Endothelial cell of umbilical vein (primary cell): ENCODE data around the gene RAB37. TPM values are rescaled to one million over a fixed set of nuclear protein-coding genes. Genes with fewer than 3 reads are reported as not detected.

Experiments used
- BruUV-seq: library from RNA; stranded (reverse); fragments of 400-500 nt; replicated peaks from 2 replicates; lab custom pipeline; 2021; lab: Mats Ljungman, UMichigan
- CTCF ChIA-PET: fragments of 300-600, 350-600 bp; sonication (Branson Sonifier 250); formaldehyde crosslinking; loops from one replicate; lab custom pipeline; 2021; ENCODE audit warnings: antibody characterized with exemption, inconsistent platforms; lab: Charles Lee
- POLR2A ChIA-PET: fragments of 300-600, 350-600 bp; sonication (Branson Sonifier 250); formaldehyde crosslinking; loops from one replicate; lab custom pipeline; 2021; ENCODE audit warnings: antibody characterized with exemption, inconsistent platforms; lab: Charles Lee
- DNase-seq: peaks from one replicate; pipeline ENCODE4 v3.0.0-alpha.2; 2011; ENCODE audit warnings: low read depth, low spot score
- FAIRE-seq: peaks from 2 replicates; lab custom pipeline; 2011; peaks lifted over from hg19 to GRCh38; lab: Jason Lieb, UNC
- H2AFZ ChIP-seq: 2 replicates; pipeline ENCODE4 v1.6.0; 2012; ENCODE audit warnings: low read depth, low read length, control low read depth, inconsistent platforms
- H3K27ac ChIP-seq: 2 replicates; pipeline ENCODE4 v1.5.1; 2011; ENCODE audit warnings: low read depth, mild to moderate bottlenecking, control low read depth, low read length, moderate library complexity; ENCODE audit not compliant: insufficient read depth
- H3K27me3 ChIP-seq, 2 experiments: 2 replicates each; pipeline versions ENCODE4 v1.6.0 to v1.6.1; 2011; ENCODE audit warnings: low read length in 2 of 2, mixed read lengths in 1 of 2; ENCODE audit not compliant: control insufficient read depth in 2 of 2, insufficient read depth in 2 of 2
- H3K36me3 ChIP-seq, 2 experiments: 2 replicates in 1 of 2; 3 replicates in 1 of 2; pipeline ENCODE4 v1.5.1; 2011; ENCODE audit warnings: low read length in 2 of 2, mild to moderate bottlenecking in 1 of 2, moderate library complexity in 1 of 2; ENCODE audit not compliant: control insufficient read depth in 2 of 2, insufficient read depth in 2 of 2; ENCODE audit errors: extremely low read depth in 1 of 2
- H3K4me1 ChIP-seq: 3 replicates; pipeline ENCODE4 v1.5.1; 2011; ENCODE audit warnings: mild to moderate bottlenecking, low read length; ENCODE audit not compliant: control insufficient read depth, insufficient read depth; ENCODE audit errors: extremely low read depth
- H3K4me2 ChIP-seq: 2 replicates; pipeline ENCODE4 v1.6.1; 2011; ENCODE audit warnings: low read length, control low read depth, mixed read lengths; ENCODE audit not compliant: insufficient read depth
- H3K4me3 ChIP-seq, 3 experiments: fragments of 200-600 bp in 1 of 3; sonication (generic), shearing (Covaris generic) in 1 of 3; replicated peaks in 1 of 3; 2 replicates each; pipeline ENCODE4 v1.5.1; 2011 to 2016; ENCODE audit warnings: control low read depth in 3 of 3, low read length in 3 of 3, mild to moderate bottlenecking in 2 of 3, inconsistent platforms in 1 of 3, low read depth in 1 of 3, moderate library complexity in 1 of 3; ENCODE audit not compliant: insufficient read depth in 1 of 3
- H3K79me2 ChIP-seq: 2 replicates; pipeline ENCODE4 v1.6.0; 2012; ENCODE audit warnings: low read length, inconsistent platforms; ENCODE audit not compliant: control insufficient read depth, insufficient read depth
- H3K9ac ChIP-seq: replicated peaks from 2 replicates; pipeline ENCODE3; 2011; ENCODE audit warnings: low read length, control low read depth; ENCODE audit not compliant: insufficient read depth; ENCODE audit errors: extremely low read depth
- H3K9me1 ChIP-seq: replicated peaks from 3 replicates; pipeline ENCODE4 v1.6.0; 2011; ENCODE audit warnings: mild to moderate bottlenecking, low read length; ENCODE audit not compliant: control insufficient read depth, insufficient read depth; ENCODE audit errors: extremely low read depth
- H3K9me3 ChIP-seq: replicated peaks from 2 replicates; pipeline ENCODE4 v1.5.1; 2012; ENCODE audit warnings: low read length, inconsistent platforms; ENCODE audit not compliant: control insufficient read depth, insufficient read depth
- H4K20me1 ChIP-seq: replicated peaks from 2 replicates; pipeline ENCODE3; 2011; ENCODE audit warnings: mild to moderate bottlenecking, low read length; ENCODE audit not compliant: control insufficient read depth, insufficient read depth; ENCODE audit errors: extremely low read depth
- EZH2 ChIP-seq: IDR thresholded peaks from 2 replicates; pipeline ENCODE4 v1.6.1; 2012; ENCODE audit warnings: borderline replicate concordance, low read depth, mild to moderate bottlenecking, moderate library complexity, low read length, inconsistent platforms; ENCODE audit not compliant: severe bottlenecking
- FOS ChIP-seq: IDR thresholded peaks from 2 replicates; pipeline ENCODE4 v1.6.1; 2011; ENCODE audit warnings: mild to moderate bottlenecking, low read length, moderate library complexity, borderline replicate concordance; ENCODE audit not compliant: insufficient read depth
- GATA2 ChIP-seq: IDR thresholded peaks from 2 replicates; pipeline ENCODE4 v1.7.0; 2011; ENCODE audit warnings: low read depth, mild to moderate bottlenecking, moderate library complexity, mixed read lengths, low read length; ENCODE audit not compliant: insufficient read length, insufficient read depth
- JUN ChIP-seq: IDR thresholded peaks from 2 replicates; pipeline ENCODE4 v1.6.1; 2011; ENCODE audit warnings: borderline replicate concordance, low read depth; ENCODE audit not compliant: insufficient read length, insufficient read depth
- MYC ChIP-seq: IDR thresholded peaks from one replicate; pipeline ENCODE4 v1.6.1; 2011; ENCODE audit warnings: mild to moderate bottlenecking, low read depth, low read length
- POLR2A ChIP-seq: IDR thresholded peaks from 2 replicates; pipeline ENCODE4 v1.6.1; 2012; ENCODE audit warnings: low read depth, mild to moderate bottlenecking, control low read depth, low read length
- POLR2AphosphoS5 ChIP-seq: IDR thresholded peaks from 2 replicates; pipeline ENCODE4 v1.6.1; 2012; ENCODE audit warnings: low read depth, mild to moderate bottlenecking, control low read depth, low read length, moderate library complexity; ENCODE audit not compliant: insufficient read depth
- dilution Hi-C: fragments of 300-500 bp; cut with MboI; formaldehyde crosslinking; loops from one replicate; pipeline ENCODE4 v1.15.0; 2019; ENCODE audit warnings: low sequenced_read_pairs; ENCODE audit not compliant: extremely low pct_ligation_motif_present
- intact Hi-C: fragments of 100-400 bp; cut with micrococcal nuclease; formaldehyde crosslinking; loops from one replicate; pipeline ENCODE4 v1.10.0; 2022
- polyA plus RNA-seq, 4 experiments: library from polyadenylated mRNA; depleted of rRNA in 3 of 4; stranded (reverse) in 3 of 4; unstranded in 1 of 4; fragments of >200 nt; gene quantifications; 2 replicates each; pipeline versions ENCODE4 v1.2.1 to v1.2.3, GENCODE V29; 2011 to 2012; ENCODE audit warnings: missing spikeins in 1 of 4
- total RNA-seq: library from RNA; stranded (reverse); gene quantifications from 2 replicates; pipeline ENCODE4 v1.2.3, GENCODE V29; 2021
- TF ChIP-seq, protein P1 (sequence below), 2 donors: IDR thresholded peaks; 1 replicate in 1 of 2; 2 replicates in 1 of 2; pipeline ENCODE4 v1.5.1; 2011; ENCODE audit warnings: low read length in 2 of 2, mild to moderate bottlenecking in 2 of 2, moderate library complexity in 2 of 2, control low read depth in 1 of 2, inconsistent platforms in 1 of 2, low read depth in 1 of 2; ENCODE audit not compliant: insufficient read depth in 1 of 2; ENCODE audit errors: extremely low read depth in 1 of 2
- TF ChIP-seq, protein P2 (sequence below): IDR thresholded peaks from 2 replicates; pipeline ENCODE4 v1.6.1; 2011; ENCODE audit not compliant: insufficient read depth, insufficient read length

RAB37 gene
- total and polyA plus RNA-seq, 2 donors (not counting 3 experiments of a cell fraction or from before 2014, with no cell fraction given), result 0.11 TPM; not detected in 1

DNA sequence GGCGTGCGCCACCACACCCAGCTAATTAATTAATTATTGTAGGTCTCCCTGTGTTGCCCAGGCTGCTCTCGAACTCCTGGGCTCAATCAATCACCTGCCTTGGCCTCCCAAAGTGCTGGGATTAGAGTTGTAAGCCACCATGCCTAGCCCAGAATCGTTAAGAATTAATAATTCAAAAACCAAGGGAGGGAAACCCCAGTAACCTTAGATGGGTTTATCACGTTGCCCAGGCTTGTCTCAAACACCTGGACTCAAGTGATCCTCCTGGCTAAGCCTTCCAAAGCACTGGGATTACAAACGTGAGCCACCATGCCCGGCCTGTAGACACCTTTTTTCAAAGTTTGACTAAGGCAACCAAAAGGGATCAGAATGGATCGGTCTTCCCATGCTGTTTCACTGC, 45.9 kb upstream of the RAB37 start:
- dilution Hi-C loops, result no loop called here
- CTCF ChIA-PET, result no interaction called here
- BruUV-seq, result no TSS peak
- Histone ChIP-seq H3K4me2 (no peak overlapping the region), H3K4me1 (no peaks in the 10 kb centered on the region), H3K27ac (no peak overlapping the region), H3K9me1 (no peaks in the 10 kb centered on the region), H3K9me3 (no peaks in the 10 kb centered on the region), H3K4me3 (no peak overlapping the region), H3K9ac (no peak overlapping the region), H4K20me1 (no peaks in the 10 kb centered on the region), H3K36me3 (no peaks in the 10 kb centered on the region), H3K79me2 (no peaks in the 10 kb centered on the region), H3K27me3 (no peaks in the 10 kb centered on the region), H2AFZ (no peak overlapping the region)
- FAIRE-seq (no peak), DNase-seq (no peak)
- intact Hi-C loops, result no loop called here
- no peak for TF ChIP-seq POLR2A
- no peak for TF ChIP-seq POLR2AphosphoS5
- TF ChIP-seq, protein P1, sequence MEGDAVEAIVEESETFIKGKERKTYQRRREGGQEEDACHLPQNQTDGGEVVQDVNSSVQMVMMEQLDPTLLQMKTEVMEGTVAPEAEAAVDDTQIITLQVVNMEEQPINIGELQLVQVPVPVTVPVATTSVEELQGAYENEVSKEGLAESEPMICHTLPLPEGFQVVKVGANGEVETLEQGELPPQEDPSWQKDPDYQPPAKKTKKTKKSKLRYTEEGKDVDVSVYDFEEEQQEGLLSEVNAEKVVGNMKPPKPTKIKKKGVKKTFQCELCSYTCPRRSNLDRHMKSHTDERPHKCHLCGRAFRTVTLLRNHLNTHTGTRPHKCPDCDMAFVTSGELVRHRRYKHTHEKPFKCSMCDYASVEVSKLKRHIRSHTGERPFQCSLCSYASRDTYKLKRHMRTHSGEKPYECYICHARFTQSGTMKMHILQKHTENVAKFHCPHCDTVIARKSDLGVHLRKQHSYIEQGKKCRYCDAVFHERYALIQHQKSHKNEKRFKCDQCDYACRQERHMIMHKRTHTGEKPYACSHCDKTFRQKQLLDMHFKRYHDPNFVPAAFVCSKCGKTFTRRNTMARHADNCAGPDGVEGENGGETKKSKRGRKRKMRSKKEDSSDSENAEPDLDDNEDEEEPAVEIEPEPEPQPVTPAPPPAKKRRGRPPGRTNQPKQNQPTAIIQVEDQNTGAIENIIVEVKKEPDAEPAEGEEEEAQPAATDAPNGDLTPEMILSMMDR (IDR thresholded peaks at IDR 0.05; ENCODE audit: extremely low read depth in 1 of 2, insufficient read depth in 1 of 2, low read depth in 1 of 2, low read length in 2 of 2), result no peak
- TF ChIP-seq GATA2, result no peak
- no peak for TF ChIP-seq EZH2
- no peak for TF ChIP-seq JUN
- TF ChIP-seq, protein P2, sequence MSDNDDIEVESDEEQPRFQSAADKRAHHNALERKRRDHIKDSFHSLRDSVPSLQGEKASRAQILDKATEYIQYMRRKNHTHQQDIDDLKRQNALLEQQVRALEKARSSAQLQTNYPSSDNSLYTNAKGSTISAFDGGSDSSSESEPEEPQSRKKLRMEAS, result no peak
- no peak for TF ChIP-seq MYC
- TF ChIP-seq FOS, result no peak
- POLR2A ChIA-PET, result no interaction called here
